K562 (cell line): ENCODE results near the gene SRRT. TPM values are rescaled to one million over a fixed set of nuclear protein-coding genes. Genes with fewer than 3 reads are reported as not detected.

Experiments
- ATF7 ChIP-seq: fragments of 450-650 bp; IDR thresholded peaks from 2 replicates; pipeline ENCODE4 v1.7.1; 2014; ENCODE audit warnings: mild to moderate bottlenecking, moderate library complexity
- HNRNPH1 ChIP-seq: fragments of 200-400 bp; formaldehyde crosslinking; optimal IDR thresholded peaks from 2 replicates; pipeline ENCODE3; 2017; ENCODE audit warnings: low read depth, mild to moderate bottlenecking, low read length, moderate library complexity
- JUNB ChIP-seq: fragments of 450-650 bp; formaldehyde crosslinking; conservative IDR thresholded peaks from 2 replicates; pipeline ENCODE4 v1.4.0; 2020; ENCODE audit warnings: mild to moderate bottlenecking
- KLF13 ChIP-seq: fragments of 450-650 bp; IDR thresholded peaks from 2 replicates; pipeline ENCODE4 v1.6.1; 2016; ENCODE audit warnings: missing genetic modification characterization, low read depth, mild to moderate bottlenecking, missing compliant biosample characterization, moderate library complexity, borderline replicate concordance
- MXI1 ChIP-seq: IDR thresholded peaks from 2 replicates; pipeline ENCODE4 v1.6.1; 2011; ENCODE audit warnings: low read depth, mild to moderate bottlenecking, improper control_type of control experiment, low read length
- MYNN ChIP-seq, 2 experiments: sonication (generic); formaldehyde crosslinking in 1 of 2; IDR thresholded peaks; 2 replicates each; pipeline versions ENCODE4 v1.5.0 to v1.6.1; 2016 to 2020; ENCODE audit warnings: antibody characterized with exemption in 1 of 2, missing genetic modification reagents in 1 of 2
- NFYB ChIP-seq: IDR thresholded peaks from 2 replicates; pipeline ENCODE4 v1.6.1; 2011; ENCODE audit warnings: mild to moderate bottlenecking, moderate library complexity; ENCODE audit not compliant: insufficient read length; ENCODE audit errors: extremely low read depth
- POLR2G ChIP-seq: fragments of 200-400 bp; formaldehyde crosslinking; IDR thresholded peaks from 2 replicates; pipeline ENCODE4 v1.6.1; 2017; ENCODE audit warnings: low read depth, mild to moderate bottlenecking, antibody characterized with exemption, low read length, moderate library complexity
- SMARCE1 ChIP-seq: fragments of 450-650 bp; IDR thresholded peaks from 2 replicates; pipeline ENCODE4 v1.7.1; 2016; ENCODE audit warnings: mild to moderate bottlenecking
- TRIM28 ChIP-seq: fragments of 450-650 bp; IDR thresholded peaks from 2 replicates; pipeline ENCODE4 v1.6.1; 2017
- TSC22D4 ChIP-seq: fragments of 450-650 bp; IDR thresholded peaks from 2 replicates; pipeline ENCODE4 v1.6.1; 2016; ENCODE audit warnings: missing genetic modification characterization, missing biosample characterization, control low read depth
- ZC3H4 ChIP-seq: sonication (generic); formaldehyde crosslinking; IDR thresholded peaks from 2 replicates; pipeline ENCODE4 v1.9.0; 2021; ENCODE audit warnings: missing genetic modification reagents, borderline replicate concordance
- ZKSCAN3 ChIP-seq: fragments of 250-450 bp; sonication (Bioruptor Pico); IDR thresholded peaks from 2 replicates; pipeline ENCODE4 v1.4.0; 2020
- ZNF311 ChIP-seq: fragments of 250-450 bp; sonication (Bioruptor Pico); IDR thresholded peaks from 2 replicates; pipeline ENCODE4 v1.4.0; 2020; ENCODE audit warnings: mild to moderate bottlenecking, moderate library complexity
- polyA plus RNA-seq, 8 experiments: library from polyadenylated mRNA; depleted of rRNA in 4 of 8; stranded (reverse) in 5 of 8; unstranded in 3 of 8; fragments of >200 nt; fragmentation: Nextera tagmentation in 2 of 8; fragmentation: Illumina TruSeq in 1 of 8; extraction: Ambion mirVana in 2 of 8; extraction: Trizol in 1 of 8; gene quantifications; 2 replicates each; pipeline versions ENCODE4 v1.2.1 to v1.2.3, GENCODE V29; 2011 to 2014; ENCODE audit warnings: inconsistent platforms in 1 of 8, missing spikeins in 1 of 8
- total RNA-seq, 7 experiments: library from RNA; depleted of rRNA in 6 of 7; stranded (reverse); fragments of >200 nt in 6 of 7; fragmentation: Illumina TruSeq in 2 of 7; extraction: Trizol in 2 of 7; gene quantifications; 2 replicates each; pipeline versions ENCODE4 v1.2.1 to v1.2.3, GENCODE V29; 2011 to 2021; ENCODE audit warnings: low replicate concordance in 1 of 7
- TF ChIP-seq, protein P1 (sequence below): fragments of 200-800 bp; sonication (Bioruptor generic); IDR thresholded peaks from 2 replicates; pipeline ENCODE4 v1.6.1; 2017; ENCODE audit warnings: missing genetic modification characterization, missing compliant biosample characterization

SRRT gene
- total and polyA plus RNA-seq, 9 of the 15 experiments (the other 6 are each of a cell fraction or from before 2014, with no cell fraction given) = 10.3 to 263 (median 84.4) TPM

GRCh38 chr7:100886142-100886935, 11.4 kb downstream of the SRRT start (continued):
- TF ChIP-seq ATF7 = no peak
- TF ChIP-seq POLR2G = peak; percentile 66; the same call in 1 of the 2 replicates
- TF ChIP-seq KLF13 (tag) = no peak
- no peak for TF ChIP-seq ZC3H4
- no peak for TF ChIP-seq JUNB
- no peak for TF ChIP-seq ZKSCAN3 (CRISPR knock-in tag)
- no peak for TF ChIP-seq HNRNPH1
- TF ChIP-seq, protein P1, sequence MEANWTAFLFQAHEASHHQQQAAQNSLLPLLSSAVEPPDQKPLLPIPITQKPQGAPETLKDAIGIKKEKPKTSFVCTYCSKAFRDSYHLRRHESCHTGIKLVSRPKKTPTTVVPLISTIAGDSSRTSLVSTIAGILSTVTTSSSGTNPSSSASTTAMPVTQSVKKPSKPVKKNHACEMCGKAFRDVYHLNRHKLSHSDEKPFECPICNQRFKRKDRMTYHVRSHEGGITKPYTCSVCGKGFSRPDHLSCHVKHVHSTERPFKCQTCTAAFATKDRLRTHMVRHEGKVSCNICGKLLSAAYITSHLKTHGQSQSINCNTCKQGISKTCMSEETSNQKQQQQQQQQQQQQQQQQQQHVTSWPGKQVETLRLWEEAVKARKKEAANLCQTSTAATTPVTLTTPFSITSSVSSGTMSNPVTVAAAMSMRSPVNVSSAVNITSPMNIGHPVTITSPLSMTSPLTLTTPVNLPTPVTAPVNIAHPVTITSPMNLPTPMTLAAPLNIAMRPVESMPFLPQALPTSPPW (CRISPR knock-in tag) = no peak
- TF ChIP-seq SMARCE1 = no peak
- TF ChIP-seq MYNN (IDR thresholded peaks at IDR 0.05) = 0 out of 2 replicates have a peak, but pooled peaks have one; percentile 5
- no peak for TF ChIP-seq MYNN (CRISPR knock-in tag; IDR thresholded peaks at IDR 0.05)
- TF ChIP-seq TRIM28 = no peak
- TF ChIP-seq MXI1 = no peak
- TF ChIP-seq ZNF311 (CRISPR knock-in tag) = no peak
- TF ChIP-seq NFYB = no peak
- no peak for TF ChIP-seq TSC22D4 (tag)
